NCI-H1694 (cell line): ENCODE data around the gene LCN10.

ENCODE experiments used
- DNase-seq: peaks from one replicate; lab custom pipeline; 2025; lab: John Stamatoyannopoulos, UW

The LCN10 gene

DNA sequence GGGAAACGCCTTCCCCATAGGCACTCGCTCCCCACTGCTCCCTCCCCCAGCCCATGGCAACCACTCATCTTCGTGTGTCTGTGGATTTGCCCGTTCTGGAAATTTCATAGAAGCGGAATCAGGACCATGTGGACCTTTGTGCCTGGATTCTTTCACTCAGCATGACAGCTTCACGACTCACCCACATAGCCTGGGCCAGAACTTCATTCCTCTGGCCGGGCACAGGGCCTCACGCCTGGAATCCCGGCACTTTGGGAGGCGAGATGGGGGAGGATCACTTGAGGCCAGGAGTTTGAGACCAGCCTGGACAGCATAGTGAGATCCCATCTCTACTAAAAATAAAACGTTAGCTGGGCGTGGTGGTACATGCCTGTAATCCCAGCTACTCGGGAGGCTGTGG is 42.4 kb downstream of the LCN10 start:
- DNase-seq = no peak

DNA sequence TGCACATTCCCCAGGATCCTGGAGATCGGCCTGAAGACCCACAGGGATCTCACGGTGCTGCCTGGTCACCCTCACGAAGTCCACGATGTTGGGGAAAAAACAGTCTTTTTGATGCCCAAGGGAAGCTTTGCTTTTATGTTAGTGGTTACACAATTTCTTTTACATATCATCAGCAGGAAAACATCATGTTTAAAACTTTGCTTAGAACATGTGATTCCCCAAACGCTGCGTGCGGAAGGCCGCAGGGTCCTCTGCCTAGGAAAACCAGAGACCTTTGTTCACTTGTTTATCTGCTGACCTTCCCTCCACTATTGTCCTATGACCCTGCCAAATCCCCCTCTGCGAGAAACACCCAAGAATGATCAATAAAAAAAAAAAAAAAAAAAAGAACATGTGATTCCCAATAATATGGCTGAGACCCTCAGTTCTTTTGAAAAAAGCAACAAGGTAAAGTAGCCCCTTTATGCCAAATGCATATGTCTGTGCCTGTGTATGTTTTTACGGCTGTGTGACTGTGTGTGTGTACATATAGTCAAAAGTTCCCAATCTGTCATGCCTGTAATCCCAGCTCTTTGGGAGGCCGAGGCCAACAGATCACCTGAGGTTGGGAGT is 44.0 kb downstream of the LCN10 start:
- no peak for DNase-seq

DNA sequence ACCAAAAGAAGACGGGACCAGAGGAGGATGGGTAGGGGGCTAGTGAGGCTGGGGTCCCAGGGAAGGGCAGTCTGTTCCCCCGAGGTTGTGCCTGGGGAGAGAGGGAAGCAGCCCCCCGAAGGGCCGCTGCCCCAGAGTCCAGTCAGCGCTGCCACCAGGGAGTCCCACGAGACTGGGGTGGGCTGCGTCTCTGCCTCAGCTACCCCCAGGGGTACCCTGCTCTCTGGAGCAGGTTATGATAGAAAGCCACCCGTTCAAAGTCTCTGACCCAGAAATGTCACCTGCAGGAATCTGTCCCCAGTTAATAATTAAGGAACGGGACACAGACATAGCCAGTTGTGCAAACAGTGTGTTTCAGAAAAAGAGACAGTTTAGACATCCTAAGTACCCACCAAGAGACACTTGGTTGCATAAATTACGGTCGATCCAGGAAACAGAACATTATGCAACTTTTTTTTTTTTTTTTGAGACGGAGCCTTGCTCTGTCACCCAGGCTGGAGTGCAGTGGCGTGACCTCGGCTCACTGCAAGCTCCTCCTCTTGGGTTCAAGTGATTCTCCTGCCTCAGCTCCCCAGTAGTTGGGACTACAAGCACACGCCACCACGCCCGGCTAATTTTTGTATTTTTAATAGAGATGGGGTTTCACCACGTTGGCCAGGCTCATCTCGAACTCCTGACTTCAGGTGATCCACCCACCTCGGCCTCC is 44.8 kb downstream of the LCN10 start:
- DNase-seq = no peak

DNA sequence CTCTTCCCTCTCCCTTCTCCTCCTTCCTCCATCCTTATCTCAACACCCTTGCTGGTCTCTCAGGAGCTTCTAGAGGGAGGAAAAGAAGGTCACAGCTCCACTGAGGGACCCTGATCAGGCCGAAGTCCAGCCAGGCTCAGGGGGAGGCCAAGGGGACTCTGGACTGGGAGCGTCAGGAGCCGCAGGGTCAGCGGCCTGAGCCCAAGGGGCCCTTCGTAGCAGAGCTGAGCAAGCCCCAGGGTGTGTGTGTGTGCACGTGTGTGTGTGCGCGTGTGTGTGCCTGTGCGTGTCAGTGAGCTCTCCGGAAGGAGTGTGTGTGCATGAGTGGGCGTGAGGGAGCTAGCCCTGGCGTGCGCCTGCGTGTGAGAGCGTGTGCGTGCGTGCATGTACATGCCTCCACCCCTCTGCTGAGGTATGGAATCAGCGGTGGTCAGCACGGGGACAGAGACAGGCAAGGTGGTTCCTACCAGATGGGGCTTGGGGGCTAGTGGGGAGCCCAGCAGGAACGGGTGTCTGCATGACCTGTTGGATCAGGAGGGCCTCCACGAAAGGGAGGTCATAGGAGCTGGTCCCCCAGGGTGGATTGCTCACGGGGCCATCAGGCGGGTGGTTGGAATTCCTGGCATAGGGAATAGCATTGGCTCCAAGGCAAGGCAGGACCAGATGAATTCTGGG is 45.5 kb downstream of the LCN10 start:
- no peak for DNase-seq

DNA sequence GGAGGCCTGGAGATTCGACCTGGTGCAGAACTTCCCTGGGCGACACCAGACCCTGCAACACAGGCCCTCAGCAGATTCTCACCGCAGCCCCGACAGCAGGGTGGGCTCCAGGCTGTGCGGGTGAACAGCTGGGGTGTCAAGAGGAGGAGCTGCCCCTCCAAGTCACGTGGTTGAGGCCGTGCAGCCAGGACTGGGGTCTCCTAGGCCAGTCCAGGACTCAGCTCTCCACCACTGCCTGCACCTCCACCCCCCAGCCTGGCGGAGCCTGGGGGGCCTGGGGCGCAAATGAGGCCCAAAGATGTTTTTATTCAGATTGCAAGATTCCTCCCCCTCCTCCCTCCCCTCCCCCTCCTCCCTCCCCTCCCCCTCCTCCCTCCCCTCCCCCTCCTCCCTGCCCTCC is 46.2 kb downstream of the LCN10 start:
- DNase-seq = peak; percentile 21

DNA sequence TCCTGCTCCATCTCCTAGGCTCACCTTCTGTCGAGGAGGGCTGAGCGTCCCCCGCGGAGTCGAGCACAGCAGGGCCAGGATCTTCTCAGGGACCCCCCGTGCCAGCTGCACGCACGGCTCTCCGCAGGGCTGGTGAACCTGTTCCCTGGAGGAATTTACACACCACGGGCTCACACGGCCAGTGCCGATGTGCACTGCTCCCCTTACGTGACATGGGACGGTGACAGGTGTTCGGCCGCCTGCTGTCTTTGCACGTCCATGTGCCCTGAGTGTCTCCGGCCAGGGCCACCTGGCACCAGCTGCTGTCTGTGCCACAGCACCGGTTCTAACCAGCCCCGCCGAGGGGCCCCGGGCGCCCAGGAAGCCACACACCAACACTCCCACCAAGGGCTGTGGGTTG is 46.8 kb downstream of the LCN10 start:
- DNase-seq = no peak

DNA sequence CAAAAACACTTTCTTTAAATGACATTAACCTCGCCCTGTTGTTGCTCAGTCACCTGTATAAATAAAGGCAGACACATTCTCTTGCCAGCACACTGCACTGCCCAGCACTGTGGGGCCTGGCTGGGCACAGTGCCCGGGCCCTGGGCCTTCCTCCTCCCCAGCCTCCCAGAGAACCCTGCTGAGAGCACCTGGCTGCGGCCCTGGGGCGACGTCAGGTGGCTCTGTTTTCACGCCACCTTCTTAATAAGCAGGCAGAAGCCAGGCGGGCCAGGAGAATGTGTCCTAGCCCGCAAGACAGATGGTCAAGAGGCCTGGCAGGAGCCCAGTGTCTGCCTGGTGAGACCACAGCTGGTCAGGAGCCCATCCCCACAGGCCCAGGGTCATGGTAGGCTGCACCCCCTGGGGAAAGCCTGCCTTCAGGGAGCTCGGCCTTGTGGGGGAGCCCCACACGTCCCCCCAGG is 47.3 kb downstream of the LCN10 start:
- DNase-seq = no peak

DNA sequence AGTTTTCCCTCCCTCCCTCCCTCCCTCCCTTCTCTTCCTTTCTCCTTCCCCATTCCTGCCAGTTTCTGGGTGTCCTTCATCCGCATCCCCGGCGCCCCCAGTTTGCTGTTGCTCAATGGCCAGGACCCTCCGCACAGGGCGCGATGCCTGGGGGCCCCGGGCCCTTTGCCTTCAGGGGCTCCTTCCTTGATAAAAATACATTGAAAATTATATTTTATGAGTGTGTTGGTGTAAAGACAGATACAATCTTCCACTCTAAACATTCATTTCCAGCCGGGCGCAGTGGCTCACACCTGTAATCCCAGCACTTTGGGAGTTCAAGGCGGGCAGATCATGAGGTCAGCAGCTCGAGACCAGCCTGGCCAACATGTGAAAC is 47.9 kb downstream of the LCN10 start:
- DNase-seq = no peak

DNA sequence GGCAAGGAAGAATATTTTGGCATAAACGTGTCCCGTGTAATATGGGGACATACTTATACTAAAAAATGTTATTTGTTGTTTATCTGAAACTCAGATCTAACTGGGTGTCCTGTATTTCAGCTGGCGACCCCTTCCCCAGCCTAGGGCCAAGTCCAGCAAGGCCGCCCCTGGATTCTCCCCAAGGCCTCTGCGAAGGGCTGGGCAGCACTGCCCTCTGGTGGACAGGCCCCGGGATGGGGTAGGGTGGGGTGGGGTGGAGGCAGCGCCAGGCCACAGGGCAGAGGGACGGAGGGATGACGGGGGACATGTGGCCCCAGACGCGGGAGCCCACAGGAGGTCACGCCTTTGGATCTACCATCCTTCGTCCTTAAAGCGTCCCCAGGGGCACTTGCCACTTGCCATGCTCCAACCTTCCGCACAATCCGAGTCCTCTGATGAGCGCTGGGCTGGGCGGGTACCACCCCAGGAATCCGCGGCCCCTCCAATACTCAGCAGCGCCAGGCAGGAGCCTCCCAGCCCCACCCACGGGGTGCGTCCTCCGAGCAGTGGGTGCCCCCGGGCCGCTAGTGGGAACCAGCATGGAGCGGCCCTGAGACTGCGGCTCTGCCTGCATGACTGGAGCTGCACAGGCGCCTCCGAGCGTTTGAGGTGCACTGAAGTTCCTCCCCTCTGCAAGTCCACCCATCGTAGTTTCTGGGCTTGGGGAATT is 48.4 kb downstream of the LCN10 start:
- no peak for DNase-seq

DNA sequence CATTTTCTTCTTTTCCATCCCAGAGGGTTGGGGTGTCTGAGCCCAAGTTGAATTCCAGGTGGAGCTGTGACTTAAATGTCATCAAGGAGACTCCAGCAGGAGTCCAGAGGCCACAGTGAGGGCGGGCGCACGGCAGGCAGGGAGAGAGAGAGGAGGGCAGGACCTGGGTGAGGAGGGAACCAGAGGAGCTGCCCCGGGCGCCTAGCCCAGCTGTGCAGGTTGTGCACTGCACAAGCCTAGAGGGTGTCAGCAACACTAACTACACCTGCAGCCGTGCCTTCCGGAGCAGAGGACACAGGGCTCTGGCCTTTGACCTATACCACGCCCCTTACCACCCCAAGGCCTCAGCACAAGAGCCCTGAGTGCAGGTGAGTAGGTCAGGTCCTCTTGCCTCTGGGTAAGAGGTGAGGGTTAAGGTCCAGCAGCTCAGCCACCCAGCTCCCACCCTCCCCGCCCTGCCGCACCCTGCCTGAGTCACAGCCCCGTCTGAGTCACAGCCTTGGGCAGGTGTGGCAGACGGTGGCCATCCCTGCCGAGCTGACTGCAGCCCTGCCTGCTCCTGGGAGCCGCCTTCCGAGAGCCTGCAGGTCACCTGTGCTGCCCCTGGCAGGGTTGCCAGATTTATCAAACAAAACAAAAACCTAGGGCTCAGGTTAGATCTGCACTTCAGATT is 49.1 kb downstream of the LCN10 start:
- DNase-seq = no peak

DNA sequence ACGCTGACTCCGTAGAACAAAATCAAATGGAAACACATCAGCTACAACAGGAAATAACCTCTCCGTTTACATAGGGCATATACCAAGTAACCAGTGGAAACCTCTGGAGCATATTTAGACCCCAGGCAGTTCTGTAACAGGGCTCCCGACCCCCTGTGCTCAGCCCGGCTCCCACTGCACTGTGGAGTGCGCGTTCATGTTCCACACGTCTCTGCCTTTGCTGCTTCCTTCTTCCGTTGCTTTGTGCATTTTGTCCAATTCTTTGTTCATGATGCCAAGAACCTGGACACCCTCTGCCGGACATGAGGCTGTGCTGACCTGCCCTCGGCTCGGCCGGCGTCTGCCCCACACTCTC is 49.6 kb downstream of the LCN10 start:
- no peak for DNase-seq

DNA sequence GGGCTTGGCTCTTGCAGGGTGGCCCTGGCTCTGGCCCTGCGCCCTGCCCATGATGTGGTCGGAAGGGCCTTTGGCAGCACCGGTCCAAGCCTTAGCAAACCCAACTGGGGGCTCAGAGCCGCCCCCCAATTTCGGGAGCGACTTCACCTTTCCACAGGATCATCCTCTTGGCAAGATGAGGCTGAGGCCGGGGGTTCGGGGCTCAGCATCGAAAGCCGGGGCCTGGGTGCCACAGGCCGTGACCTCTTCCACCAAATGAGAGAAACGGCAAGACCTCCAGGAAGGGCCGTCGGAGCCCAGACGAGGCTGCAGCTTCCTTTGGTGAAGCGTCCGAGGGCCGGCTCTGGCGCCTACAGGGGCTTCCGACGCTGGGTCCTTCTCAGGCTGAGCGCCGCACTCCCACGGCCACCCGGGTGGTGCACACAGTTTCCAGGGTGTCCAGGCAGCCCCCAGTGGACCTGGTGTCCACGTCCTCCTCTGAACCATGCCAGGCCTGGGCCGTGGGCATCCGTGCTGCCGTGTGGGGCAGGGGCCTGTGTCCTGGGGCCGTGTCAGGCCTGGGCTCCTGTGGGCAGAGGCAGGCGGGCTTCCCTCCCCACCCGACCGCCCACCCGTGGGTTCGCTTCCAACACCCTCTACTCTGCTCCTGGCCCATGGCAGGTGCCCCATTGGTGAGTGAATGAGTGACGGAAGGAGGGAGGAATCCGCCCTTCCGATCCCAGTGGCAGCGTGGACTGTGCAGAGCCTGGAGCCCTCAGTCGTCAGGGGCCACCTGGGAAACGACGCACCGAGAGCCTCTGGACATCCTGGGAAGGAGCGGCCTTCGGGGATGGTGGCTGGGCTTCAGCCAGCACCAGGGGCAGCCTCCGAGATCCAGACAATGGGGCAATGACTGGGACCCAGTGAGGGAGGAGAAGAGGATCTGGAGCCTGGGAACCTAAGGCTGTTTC is 50.3 kb downstream of the LCN10 start:
- DNase-seq = no peak

DNA sequence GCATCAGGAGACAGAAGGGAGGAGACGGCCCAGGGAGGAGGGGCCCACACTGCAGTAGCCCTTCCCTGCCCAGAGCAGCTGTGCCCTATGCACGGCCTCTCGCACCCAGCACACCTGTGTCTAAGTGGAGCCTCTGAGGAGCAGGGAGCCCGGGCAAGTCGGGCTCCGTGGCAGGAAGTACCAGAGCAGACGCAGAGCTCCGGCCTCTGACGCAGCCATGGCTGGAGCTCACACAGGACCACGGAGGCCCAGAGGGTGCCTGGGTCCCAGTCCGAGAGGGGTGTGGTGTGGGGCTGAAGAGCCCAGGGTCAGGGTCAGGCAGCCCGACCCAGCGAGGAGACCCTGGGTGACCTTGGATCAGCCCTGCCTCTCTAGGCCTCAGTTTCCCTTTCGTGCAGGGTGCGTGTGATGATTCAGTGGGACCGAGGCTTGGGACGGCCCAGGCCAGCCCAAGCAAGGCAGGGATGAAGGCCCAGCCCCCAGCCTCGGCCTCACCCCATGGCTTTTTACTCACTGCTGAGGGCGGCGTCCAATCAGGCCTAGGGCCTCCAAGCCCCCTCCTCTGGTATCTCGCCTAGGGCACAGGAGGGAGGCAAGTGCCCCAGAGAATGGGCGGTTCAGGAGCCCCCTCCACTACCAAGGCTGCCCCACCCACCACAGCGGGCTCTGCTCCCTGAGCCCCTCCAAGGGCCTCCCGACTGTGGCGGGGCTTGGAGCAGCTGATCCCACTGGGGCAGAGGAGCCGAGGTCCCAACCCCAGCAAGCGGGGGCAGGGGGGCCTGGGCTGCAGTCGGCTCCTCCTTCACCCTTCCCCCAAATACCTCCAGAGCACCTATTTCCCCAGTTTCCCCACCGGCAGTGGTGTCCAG is 51.2 kb downstream of the LCN10 start:
- DNase-seq = no peak

DNA sequence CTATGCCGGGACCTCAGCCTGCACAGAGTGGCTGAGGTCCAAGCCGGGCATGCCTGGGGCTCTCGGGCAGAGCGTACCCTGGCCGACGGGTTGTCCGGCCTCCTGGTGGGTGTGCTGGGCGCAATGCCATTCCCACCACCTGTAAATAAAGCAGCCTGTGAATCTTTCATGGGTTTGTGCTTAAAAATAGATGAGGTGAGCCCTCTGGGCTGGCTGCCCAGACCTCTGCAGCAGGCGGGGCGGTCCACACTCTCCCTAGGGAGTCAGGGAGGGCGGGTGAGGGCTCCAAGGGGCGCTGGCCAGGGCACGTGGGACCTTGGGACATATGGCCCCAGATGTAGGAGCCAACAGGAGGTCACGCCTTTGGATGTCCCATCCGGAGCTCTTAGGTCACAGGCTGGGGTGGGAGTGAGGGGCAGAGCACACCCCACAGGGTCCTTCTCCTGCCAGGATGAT is 51.9 kb downstream of the LCN10 start:
- DNase-seq = no peak

DNA sequence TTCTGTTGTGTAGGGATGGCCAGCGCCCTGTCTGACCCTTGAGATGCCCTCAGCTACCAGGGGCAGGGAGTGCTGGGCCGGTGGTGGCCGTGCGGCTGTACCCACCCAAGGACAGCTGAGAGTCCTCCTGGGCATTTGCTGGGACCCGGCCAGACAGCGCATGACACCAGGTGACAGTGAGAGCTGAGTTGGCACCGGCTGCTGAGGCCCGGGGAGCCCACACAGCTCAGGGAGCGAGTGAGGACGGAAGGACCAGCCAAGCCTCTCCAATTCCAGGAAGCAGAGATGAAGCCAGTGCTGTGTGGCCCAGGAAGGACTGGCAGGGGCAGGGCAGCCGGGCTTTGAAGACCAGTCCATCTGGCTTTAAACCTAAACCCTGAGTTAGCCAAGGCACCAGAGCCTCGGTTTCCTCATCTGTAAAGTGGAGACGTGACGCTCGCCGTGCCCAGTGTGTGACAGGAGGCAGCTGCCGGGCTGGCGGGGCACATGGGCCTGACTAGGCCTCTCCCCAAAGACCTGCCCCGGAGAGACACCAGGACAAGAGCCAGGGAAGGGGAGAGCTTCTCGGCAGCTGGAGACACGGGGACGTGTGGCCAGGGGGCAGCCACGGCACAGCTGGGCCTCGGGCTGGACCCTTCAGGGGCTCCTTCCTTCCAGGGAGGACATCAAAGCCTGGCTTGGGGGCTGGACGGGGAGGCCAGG is 52.5 kb downstream of the LCN10 start:
- DNase-seq = no peak

DNA sequence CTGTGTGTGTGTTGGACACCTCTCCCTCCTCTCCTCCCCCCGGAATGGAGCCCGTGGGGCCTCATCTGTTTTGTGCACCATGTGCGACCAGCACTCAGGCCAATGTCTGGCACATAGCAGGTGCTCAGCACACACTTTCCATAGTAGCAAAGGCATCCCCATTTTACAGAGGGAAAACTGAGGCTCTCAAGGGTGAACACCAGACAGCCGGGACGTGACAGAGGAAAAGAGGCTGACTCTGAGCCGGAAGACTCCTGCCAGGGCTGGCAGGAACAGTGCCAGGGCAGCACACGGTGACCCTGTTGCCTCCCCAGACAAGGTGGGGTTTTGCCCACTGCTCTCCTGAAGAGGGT is 53.7 kb downstream of the LCN10 start:
- no peak for DNase-seq

DNA sequence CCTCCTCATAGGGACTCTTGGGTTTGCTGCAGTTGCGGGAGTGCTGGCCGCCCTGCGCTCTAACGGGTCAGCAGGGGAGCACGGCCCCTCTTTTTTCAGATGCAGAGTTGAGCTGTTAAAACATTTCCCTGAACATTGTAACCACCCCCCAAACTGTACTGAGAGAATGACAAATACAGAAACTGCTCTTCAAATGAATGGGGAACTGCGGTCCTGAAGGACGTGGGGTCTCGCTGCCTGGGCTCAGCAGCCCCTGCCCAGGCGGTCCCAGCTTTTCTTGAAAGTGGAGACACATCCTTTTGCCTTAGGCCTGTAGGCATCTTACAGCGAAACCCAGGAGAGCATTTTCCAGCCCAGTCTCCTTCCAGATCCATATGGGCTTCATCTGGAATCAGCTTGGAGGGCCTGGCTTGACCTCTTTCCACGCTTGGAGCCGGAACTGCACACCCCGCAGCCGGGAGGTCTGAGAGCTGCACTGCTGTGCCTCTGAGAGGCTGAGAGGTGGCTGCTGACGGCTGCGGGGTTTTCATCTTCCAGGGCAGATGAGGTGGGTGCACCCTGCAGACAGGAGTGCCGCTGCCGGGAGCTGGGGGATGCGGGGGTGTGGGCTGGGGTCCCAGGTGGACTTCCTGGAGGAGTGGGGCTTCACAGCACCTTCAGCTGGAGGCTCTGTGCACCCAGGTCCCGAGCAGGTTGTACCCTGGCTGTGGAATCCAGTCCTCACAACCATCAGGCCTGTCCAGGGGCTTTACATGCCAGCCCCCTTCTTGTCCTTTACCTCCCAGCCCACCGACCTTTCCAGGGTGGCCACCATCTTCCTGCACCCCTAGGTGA is 54.2 kb downstream of the LCN10 start:
- DNase-seq = no peak
